HG03354 (cell line): ENCODE results near the gene SOX9.
"Not testable (repeated sequence)": the region's sequence is repeated elsewhere in the genome, so short reads cannot be mapped to it uniquely, and the experiment has no call there.

Experiments used
- ATAC-seq: cut with Tn5 transposase; IDR thresholded peaks from one replicate; pipeline ENCODE4 v1.9.1; 2021; ENCODE audit warnings: mild to moderate bottlenecking; ENCODE audit not compliant: unreplicated experiment, poor library complexity, severe bottlenecking

Gene SOX9

GRCh38 chr17:72110231-72110941 is 10.4 kb upstream of the SOX9 start:
- ATAC-seq: no peak

DNA sequence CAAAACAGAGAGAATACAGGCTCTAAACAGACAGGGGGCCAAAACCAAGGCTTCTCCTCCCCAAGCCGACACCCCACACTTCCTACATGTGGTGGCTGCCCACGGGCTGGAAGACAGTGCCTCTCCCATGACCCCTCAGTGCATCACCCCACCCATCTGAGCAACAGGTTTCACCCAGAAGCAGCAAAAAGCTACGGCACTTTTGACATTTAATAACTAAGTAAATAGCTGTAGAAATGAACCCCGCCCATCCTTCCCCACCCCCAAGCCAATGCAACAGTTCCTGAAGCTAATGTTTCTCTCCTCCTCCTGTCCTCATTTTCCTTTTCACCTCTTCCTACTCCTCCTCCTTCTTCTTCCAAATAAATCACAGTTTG is 9.9 kb upstream of the SOX9 start:
- no peak for ATAC-seq

- no peak for ATAC-seq
Measured at GRCh38 chr17:72111336-72111923, 9.4 kb upstream of the SOX9 start.

DNA sequence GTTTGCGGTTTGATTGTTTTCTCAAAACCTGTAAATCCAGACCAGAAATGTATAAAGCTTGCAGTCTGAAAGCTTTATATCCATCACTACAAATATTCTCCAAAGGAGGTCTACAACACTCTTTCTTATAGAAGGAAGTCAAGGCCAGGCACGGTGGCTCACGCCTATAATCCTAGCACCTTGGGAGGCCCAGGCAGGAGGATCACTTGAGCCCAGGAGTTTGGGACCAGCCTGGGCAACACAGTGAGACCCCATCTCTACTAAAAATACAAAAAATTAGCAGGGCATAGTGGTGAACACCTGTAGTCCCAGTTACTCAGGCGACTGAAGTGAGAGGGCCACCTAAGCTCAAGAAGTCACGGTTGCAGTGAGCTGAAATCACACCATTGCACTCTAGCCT is 8.9 kb upstream of the SOX9 start:
- ATAC-seq: not testable (repeated sequence)

DNA sequence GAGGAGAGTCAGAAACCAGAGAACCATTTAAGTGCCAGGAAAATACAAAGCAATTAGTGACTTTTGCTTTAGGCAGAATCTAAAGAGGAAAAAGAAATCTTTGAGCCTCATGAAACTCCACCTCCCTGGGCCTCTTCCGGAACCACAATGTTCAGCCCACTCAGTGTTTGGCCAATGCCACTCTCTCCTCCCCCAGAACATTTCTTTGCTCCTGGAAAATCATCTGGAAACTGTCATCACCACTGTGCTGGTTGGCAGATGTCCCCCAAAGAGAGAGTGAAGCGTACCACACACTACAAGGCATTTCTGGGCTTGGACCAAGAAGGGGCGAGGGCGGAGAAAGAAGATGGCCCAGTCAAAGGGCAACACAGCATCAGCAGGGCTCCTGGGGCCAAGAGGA is 7.1 kb upstream of the SOX9 start:
- no peak for ATAC-seq

DNA sequence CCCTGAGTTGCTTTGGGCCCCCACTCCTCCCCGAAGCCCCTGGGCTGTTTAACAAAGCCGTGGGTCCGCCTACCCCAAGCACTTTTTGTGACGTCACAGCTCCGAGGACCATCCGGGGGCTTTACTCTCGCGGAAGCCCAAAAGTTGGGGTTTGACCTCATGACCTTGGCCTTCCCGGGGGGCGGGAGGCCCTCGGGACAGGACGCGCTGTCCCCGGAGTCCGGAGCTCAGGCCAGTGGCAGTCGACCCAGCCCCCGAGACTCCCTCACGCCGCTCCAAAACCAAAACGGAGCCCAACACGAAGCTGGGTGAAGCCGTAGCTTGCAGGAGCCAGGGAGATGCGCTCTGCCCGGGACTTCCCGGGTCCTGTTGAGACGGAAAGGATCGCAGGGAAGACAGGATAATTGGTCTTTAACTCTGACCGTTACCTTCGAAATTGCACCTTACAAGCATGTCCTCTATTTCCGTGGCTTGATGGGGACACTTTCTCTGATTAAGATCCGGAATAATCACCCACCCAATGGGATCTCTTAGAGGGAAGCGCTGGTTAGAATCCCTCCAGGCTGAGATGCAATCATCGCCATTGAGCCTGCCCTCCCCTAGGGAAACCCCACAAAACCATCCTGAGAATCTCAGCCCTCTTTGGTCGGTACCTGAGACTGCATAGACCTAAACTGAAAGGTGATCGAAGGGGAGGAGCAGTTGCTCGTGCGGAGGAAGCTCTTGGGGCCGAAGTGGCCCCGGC is 4.9 kb upstream of the SOX9 start:
- no peak for ATAC-seq

DNA sequence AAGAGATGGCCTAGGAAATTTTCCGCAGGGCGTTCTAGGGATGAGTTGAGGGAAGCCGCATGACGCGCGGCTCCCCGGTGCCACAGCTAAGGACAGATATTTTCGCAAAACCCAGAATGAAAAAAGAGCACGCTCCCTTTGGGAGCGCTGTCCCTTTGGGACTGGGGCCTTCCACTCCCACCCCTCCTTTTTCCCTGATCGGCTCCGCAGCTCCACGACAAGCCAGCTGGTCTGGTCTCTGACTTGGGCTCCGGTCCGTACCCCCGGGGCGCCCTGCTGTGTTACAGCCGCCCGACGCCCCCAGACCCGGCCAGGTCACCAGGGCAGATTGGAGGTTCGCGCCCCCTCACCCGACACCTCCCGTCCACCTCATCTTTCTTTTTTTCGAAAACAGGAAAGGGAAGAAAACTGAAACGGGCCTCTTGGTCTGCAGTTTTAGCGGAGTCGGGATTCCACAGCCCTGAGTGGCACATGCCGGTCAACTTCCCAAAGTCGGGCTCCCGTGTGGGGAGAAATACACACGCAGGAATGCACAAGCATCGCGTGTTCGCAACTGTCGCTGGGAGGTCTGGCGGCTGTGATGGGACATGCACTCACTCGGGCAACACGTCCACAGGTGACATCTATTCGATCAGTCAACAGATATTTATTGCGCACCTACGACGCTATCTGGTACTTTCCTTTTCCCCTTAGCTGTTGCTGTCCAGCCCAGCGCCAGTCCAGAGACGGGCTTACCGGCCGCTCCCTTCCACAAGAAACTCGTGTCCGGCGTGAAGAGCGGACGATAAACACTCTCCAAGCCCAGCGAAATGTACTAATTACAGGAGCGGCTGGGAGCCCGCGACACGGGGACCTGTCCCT is 3.9 kb upstream of the SOX9 start:
- ATAC-seq: no peak

DNA sequence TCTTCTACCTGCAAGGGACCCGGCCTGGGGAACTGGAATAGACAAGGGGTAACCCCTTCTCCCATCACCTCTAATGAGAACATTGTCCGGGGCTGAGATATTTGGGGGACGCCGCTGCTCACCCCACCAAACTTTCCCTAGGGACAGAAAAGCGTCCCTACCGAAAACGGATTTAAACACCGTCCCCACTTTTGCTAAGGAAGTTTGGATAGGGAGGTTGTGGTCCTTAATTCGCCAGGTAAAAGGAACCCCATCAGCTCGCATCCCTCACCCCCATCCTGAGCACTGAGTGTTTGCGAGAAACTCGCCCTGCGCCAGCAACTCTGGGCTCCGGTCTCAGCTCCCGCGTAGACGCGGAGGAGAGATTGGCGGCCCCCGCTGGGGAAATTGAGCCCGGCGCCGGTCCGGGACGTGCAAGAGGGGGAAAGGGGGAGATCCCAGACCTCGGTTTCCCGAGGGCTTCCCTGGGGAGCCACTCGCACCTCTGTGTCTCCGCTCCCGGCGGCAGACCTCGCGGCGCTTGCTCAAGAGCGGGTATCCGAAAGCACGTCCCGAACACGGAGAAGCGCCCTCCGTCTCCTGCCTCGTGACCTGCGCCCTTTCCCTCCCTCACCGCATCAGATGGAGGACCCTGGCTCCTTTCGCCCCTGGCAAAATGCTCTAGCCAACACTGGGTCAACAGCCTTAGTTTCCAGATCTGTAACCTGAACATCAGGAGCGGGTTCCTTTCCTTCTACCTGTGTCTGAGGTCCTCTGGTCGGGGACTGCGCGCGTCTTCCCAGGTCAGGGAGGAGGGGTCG is 3.1 kb upstream of the SOX9 start:
- no peak for ATAC-seq

GRCh38 chr17:72118335-72119076 is 2.3 kb upstream of the SOX9 start:
- ATAC-seq: no peak

DNA sequence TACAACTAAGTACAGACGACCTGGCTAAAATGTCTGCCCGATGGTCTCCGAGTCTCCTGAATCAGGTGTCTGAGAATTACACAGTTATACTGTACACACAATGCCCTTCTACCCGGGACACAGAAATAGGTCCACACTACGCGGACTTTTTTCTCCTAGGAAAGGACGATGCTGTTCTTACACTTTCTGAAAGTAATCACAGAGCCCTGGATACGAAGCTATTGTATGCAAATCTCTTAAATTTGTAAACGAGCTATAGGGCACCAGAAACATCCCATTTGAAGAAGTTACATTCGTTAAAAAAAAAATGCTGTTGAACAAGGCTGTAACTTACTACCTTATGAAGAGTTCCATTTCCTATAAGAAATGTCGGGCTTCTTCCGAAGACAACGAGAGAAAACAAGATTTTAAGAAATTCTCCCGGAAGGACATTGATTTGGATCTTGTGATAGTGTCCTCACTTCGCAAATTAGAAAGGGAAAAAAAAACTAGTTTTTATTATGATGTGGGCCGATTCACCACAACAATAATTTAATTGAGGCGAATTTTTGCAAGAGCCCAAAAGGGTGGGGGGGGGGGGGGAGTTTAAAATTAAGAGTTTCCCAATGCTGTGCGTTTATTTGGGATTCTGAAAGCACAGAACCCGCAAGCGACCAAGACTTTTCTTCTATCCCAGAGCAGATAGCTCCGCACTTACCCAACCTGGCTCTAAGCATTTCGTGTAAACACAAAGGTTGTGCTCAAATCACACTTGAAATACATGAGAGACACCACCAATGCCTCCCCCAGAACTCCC is 1.5 kb upstream of the SOX9 start:
- no peak for ATAC-seq

DNA sequence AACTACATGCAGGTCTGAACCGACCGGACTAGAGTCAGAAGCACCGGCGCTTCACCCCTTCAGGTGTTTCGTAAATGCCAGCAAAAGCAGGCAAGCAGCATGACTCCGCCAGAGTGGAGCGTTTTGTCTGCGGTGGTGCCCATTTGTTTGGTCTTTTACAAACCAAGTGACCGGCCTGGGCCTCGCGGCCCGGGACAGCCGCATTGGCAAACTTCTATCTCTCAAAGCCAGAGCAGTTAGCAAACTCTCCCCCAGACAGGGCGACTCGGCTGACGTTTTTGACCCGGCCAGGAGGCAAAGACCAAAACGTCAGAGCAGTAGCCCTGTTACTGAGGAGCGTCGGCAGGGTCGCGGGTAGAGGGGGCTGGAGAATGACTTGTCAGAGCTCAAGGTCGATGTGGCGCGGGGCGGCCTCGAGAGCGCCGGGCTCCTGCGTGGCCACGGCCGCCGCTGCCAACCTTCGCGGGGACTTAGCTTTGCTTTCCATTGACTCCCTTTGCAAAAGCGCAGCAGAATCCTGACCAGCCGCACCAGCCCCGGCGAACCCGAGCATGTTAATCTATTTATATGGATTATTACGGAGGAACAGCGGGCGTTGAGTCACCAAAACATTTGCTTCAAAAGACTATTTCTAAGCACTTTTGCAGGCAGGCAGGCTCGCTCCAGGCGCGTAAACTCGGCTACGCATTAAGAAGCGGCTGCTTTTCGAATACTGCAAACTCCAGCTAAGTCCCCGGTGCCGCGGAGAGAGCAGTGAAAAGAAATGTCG is 763 bp upstream of the SOX9 start:
- peak; percentile 6 for ATAC-seq

DNA sequence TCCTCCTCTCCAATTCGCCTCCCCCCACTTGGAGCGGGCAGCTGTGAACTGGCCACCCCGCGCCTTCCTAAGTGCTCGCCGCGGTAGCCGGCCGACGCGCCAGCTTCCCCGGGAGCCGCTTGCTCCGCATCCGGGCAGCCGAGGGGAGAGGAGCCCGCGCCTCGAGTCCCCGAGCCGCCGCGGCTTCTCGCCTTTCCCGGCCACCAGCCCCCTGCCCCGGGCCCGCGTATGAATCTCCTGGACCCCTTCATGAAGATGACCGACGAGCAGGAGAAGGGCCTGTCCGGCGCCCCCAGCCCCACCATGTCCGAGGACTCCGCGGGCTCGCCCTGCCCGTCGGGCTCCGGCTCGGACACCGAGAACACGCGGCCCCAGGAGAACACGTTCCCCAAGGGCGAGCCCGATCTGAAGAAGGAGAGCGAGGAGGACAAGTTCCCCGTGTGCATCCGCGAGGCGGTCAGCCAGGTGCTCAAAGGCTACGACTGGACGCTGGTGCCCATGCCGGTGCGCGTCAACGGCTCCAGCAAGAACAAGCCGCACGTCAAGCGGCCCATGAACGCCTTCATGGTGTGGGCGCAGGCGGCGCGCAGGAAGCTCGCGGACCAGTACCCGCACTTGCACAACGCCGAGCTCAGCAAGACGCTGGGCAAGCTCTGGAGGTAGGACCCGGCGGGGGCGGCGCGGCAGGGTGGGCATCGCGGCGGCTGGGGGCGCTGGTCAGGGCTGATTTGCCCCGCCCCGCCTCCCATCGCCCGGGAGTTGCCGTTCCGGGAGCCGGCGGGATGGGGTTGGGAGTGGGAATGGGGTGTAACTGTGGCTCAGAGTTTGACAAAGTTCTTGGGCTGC is 567 bp downstream of the SOX9 start:
- peak; percentile 31 for ATAC-seq

GRCh38 chr17:72122010-72122764 is 1.4 kb downstream of the SOX9 start:
- no peak for ATAC-seq

- ATAC-seq: peak; percentile 24
Measured at GRCh38 chr17:72122765-72123529, 2.1 kb downstream of the SOX9 start.
